GM06990 (cell line): ENCODE measurements around the gene GSS.

Experiments used
- DNase-seq: peaks from one replicate; pipeline ENCODE4 v3.0.0-alpha.2; 2011; ENCODE audit not compliant: insufficient read length; ENCODE audit errors: extremely low read depth
- H3K27me3 ChIP-seq: replicated peaks from 2 replicates; pipeline ENCODE4 v1.6.0; 2011; ENCODE audit warnings: low read length; ENCODE audit not compliant: control insufficient read depth, insufficient read depth
- H3K36me3 ChIP-seq: 2 replicates; pipeline ENCODE4 v1.5.1; 2011; ENCODE audit warnings: low read length; ENCODE audit not compliant: control insufficient read depth, insufficient read depth
- H3K4me3 ChIP-seq: replicated peaks from 2 replicates; pipeline ENCODE4 v1.5.1; 2011; ENCODE audit warnings: low read depth, mild to moderate bottlenecking, control low read depth, low read length
- TF ChIP-seq, protein P1 (sequence below): IDR thresholded peaks from 2 replicates; pipeline ENCODE4 v1.5.1; 2011; ENCODE audit warnings: low read length, control low read depth, mild to moderate bottlenecking, inconsistent platforms; ENCODE audit not compliant: insufficient read depth, poor library complexity, severe bottlenecking

The GSS gene

DNA sequence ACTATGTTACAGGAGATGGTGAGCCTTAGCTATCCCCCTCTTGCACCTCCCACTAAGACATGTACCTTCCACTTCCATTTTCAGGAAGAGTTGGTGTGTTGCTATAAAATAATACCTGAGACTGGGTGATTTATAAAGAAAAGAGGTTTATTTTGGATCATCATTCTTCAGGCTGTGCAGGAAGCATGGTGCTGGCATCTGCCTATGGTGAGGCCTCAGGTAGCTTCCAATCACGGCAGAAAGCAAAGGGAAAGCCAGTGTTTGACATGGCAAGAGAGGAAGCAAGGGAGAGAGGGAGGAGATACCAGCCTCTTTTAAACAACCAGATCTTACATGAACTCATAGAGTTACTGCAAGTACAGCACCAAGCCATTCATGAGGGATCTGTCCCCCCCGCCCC lies 32.2 kb downstream of the GSS start:
- peaks cover 10% of the 10 kb centered on the region for H3K36me3 ChIP-seq
- TF ChIP-seq, protein P1, sequence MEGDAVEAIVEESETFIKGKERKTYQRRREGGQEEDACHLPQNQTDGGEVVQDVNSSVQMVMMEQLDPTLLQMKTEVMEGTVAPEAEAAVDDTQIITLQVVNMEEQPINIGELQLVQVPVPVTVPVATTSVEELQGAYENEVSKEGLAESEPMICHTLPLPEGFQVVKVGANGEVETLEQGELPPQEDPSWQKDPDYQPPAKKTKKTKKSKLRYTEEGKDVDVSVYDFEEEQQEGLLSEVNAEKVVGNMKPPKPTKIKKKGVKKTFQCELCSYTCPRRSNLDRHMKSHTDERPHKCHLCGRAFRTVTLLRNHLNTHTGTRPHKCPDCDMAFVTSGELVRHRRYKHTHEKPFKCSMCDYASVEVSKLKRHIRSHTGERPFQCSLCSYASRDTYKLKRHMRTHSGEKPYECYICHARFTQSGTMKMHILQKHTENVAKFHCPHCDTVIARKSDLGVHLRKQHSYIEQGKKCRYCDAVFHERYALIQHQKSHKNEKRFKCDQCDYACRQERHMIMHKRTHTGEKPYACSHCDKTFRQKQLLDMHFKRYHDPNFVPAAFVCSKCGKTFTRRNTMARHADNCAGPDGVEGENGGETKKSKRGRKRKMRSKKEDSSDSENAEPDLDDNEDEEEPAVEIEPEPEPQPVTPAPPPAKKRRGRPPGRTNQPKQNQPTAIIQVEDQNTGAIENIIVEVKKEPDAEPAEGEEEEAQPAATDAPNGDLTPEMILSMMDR, result no peak

DNA sequence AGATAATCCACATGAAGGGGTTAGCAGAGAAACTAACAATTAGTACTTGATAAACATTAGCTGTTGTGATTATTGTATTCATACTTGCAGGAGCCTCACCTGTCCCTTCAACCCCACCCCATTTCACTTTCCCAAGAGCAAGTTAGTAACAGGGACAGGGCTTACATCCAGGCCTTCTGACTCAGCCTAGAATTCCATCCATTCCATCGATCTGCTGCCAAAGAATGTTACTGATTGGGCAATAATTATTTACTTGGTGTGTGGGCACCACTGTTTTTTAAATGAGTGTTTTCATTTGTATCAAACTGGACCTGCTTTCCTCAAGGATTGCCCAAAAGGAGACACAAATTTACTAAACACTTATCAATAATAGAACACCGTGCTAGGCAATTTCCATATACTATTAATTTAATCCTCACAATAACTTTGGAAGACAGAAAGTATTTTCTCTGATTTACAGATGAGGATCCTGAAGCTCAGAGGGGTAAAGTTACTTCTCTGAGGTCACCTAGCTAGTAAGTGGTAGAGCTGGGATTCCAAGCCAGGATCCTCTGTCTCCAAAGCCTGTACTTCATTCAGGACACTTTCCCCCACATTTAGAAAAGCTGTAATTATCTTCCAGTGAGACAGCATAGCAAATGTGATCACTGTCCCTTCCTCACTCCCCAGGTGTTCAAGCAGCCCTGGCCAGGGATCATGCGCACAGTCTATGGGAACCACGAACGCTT lies 32.8 kb downstream of the GSS start:
- Histone ChIP-seq H3K36me3 (peaks cover 9% of the 10 kb centered on the region), H3K27me3 (no peaks in the 10 kb centered on the region), H3K4me3 (no peak overlapping the region)
- TF ChIP-seq, protein P1, result no peak
- DNase-seq, result no peak

More for the DNA sequence above, 32.2 kb downstream of the GSS start:
- DNase-seq, result no peak
- H3K4me3 ChIP-seq, result no peak overlapping the region
- no peaks in the 10 kb centered on the region for H3K27me3 ChIP-seq

GRCh38 chr20:34921436-34921835 lies 34.2 kb downstream of the GSS start:
- Histone ChIP-seq H3K27me3 (no peaks in the 10 kb centered on the region), H3K4me3 (no peak overlapping the region), H3K36me3 (peaks cover 4% of the 10 kb centered on the region)
- DNase-seq, result no peak
- TF ChIP-seq, protein P1, result no peak

DNA sequence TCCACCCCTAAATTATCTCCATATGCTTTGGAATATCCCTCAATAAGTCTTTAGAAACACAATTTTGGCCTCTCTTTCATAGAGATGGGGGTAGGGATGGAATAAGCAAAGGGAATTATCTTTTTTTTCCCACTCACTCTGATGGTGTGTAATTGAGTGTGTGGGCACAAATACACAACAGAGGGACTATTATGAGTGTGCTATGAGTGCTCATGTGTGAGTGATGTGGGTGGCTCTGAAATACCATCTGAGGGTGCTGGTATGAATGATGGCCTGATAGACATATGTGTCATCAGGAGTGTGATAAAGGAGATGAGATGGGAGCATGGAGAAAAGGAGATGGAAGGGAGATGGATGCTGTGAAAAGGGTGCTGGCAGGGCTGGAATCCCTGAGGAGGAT lies 35.6 kb downstream of the GSS start:
- Histone ChIP-seq H3K27me3 (no peaks in the 10 kb centered on the region), H3K36me3 (no peaks in the 10 kb centered on the region; the same call in 1 of the 2 replicates), H3K4me3 (no peak overlapping the region)
- DNase-seq, result no peak
- TF ChIP-seq, protein P1, result no peak

- TF ChIP-seq, protein P1, result no peak
- H3K36me3 ChIP-seq, result no peaks in the 10 kb centered on the region
Measured at GRCh38 chr20:34916774-34917354, 38.7 kb downstream of the GSS start.

More at GRCh38 chr20:34916774-34917354, 38.7 kb downstream of the GSS start:
- H3K27me3 ChIP-seq, result no peaks in the 10 kb centered on the region
- H3K4me3 ChIP-seq, result no peak overlapping the region
- no peak for DNase-seq
